ENCODE results near the gene F13A1.

DNA sequence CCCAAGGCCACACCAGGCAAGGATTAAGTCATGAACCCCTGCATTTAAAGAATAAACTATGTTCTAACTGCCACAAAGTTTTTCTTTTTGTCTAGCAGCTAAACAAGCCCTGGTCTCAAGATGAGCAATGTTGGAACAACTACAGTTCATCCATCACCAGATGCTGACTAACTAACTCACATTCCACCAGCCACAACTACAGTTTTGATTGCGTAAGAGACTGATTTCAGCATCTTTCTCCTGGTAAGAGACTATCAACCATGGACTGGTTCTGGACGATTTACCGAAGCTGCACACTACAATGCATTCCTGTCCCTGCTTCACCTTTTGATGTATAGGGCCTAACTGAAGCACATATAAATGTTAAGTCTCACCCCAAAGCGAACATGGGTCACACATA is 43.0 kb downstream of the F13A1 start:
- no peak for TF ChIP-seq EZH2 (IDR thresholded peaks at IDR 0.05)
- TF ChIP-seq POLR2AphosphoS5 (IDR thresholded peaks at IDR 0.05; ENCODE audit: borderline replicate concordance, low read depth, low read length): no peak
